Amniotic stem cell (primary cell): ENCODE results near the gene PLCG2.
"Not testable (repeated sequence)": the region's sequence is repeated elsewhere in the genome, so short reads cannot be mapped to it uniquely, and the experiment has no call there.

Experiments used
- DNase-seq: peaks from one replicate; lab custom pipeline; 2025; lab: John Stamatoyannopoulos, UW

The PLCG2 gene

DNA sequence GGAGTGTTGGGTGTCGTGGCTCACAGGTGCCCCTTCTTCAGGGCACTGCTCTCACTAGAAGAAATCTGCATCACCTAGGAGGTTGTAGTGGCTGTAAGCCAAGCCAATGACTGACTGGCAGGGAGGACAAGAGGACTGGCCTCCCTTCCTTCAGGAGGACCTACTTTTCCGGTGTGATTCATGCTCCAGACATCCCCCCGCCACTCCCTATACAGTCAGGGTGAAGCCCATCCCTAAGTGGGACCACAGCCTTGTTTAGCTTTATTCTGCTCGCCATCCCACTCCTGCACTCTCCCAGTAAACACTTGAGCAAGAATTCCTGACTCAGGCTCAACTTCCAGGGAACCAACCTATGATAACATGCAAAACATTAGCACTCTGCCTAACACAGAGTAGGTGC lies 67.0 kb downstream of the PLCG2 start:
- DNase-seq = no peak

DNA sequence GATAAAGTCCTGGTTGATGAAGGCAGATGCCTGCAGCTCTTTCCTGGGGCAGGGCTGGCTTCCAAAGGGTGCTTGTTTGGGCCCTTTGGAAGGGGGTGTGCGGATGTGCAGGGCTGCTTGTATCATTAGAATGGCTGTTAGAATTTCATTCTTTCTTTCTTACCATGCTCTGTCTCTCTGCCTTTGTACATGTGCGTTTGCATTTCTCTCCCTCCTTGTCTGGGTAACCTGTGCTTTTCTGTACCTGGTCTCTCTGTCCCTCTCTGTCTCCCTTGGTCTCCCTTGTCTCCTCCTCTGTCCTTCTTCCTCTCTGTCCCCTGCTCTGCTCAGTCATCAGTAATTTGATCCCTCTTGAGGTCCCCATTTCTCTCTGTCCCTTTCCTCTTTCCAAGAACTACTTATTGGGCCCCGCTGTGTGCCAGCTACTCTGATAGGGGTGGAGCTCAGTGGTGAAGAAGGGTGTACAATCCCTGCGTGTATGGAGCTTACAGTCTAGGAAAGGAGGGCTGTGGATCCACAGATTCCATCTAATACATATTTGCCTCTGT lies 69.3 kb downstream of the PLCG2 start:
- DNase-seq = no peak

DNA sequence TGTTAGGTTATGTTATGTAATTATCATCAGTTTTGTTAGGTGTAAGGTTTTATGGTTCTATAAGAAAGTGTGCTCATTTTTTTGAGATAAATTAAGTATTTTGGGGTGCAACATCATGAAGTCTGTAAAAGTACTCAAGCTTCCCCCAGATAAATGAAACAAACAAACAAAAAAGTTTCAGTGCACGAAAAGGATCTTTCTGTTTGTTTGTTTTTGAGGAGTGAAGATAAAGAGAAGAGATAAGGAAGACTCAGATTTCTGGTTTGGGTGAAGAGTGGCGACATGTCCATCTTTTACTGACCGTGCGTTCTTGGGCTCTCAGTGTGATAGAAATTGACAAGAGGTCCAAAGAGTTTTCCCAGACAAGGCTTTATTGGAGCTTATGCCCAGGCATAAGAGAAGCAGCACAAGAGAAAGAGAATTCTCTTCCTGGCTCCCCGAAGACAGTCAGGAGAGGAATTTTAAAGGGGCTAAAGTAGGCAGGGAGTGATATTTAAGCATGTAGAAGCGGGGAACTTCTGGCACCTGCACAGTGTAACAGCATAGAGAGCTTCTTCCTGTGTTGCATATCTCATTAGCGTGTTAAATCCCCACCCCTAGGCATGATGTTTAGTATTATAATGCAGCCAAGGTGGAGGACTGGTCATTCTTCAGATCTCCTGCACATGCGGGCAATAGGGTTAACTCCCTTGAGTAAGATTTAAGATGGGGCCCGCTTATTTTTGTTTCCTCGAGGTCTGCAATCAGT lies 71.3 kb downstream of the PLCG2 start:
- DNase-seq = no peak

DNA sequence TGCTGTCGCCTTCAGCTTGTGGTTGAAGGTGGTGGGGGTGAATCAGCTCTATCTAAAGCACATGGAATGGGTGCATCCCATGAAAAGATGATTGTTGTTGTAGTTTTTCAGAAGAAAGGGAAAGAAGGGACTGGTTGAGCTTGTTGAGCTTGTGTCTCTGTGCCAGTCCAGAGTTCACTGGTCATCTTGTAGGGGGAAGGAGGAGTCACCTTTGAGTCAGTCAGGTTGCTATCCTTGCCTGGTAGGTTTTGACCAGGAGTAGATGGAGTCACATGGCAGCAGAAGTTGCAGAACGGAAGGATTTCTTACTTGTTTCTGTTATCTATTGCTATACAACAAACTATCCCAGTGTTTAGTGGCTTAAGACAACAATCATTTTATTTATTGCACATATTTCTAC lies 73.3 kb downstream of the PLCG2 start:
- DNase-seq = no peak

DNA sequence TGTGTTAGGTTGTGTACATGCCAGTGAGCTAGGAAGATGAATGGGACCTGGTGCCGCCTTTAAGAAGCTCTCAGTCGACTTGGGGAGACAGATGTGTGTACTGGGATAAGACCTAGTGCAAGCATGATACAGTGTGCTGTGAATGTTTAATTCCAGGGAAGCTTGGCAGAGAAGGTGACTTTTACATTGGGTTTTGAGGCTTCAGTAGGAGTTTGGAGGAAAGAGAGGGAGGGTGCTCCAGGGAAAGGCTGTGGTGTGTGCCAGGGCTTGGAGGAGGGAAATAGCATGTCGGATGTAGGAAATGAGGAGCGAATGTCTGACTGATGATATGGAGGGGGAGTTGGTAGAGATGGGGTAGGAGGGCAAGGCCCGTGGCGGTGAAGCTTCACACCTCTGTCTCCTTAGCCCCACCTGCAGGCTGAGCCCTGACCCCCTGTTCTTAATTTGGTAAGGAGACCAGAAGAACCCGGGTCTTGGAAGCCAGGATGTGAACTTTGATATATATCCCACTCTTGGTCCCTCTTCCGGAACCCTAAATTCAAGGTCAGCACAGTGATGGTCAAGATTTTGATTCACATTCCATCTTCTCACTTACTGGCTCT lies 76.6 kb downstream of the PLCG2 start:
- no peak for DNase-seq

DNA sequence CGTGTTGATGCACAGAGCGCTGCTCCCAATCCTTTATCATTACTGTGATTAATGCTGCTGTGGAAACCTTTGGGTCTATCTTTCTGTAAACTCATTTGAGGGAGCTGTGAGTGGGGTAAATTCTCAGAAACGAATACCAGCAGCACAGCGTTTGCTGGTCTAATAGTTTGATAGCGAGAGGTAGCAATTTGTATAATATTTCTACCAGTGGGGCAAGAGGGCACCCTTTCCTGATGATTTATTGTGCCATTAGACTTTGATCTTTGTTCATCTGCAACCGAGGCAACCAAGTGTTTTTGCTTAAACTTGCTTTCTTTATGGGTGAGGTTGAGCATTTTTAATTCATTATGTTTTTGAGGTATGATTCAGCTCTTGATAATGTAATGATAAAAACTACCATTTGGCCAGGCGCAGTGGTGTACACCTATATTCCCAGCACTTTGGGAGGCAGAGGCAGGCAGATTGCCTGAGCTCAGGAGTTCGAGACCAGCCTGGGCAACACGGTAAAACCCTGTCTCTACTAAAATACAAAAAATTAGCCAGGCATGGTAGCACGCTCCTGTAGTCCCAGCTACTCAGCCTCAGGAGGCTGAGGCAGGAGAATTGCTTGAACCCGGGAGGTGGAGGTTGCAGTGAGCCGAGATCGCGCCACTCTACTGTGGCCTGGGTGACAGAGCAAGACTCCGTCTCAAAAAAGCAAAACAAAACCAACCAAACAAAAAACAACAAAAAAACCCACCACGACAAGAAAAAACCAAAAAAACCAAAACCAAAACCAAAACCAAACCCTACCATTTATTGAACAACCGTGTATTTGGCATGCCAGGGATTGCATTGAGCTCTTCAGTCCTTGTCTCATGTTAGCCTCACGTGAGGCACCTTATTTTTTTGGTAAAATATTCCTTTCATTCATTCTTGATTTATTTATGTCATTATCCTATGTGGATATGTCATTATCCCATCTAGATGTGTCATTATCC lies 81.5 kb downstream of the PLCG2 start:
- no peak for DNase-seq

DNA sequence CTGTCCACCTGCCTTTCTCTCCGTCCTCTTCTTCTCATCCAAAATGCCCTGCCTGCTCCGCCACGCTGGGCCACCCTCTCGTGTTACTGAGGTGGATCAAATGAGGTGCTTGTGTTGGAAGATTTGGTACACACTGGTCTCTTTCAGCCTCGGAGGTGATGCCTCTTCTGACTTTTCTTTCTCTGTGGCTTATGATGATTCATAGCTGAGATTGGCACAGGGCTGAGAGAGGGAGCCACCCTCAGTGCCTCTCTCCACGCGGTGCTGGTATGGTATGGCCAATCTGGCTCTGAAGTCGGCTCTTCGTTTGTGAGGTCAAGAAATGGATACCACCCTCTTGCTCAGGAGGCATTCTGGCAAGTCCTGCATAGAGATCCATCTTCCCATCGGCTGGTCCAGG lies 82.4 kb downstream of the PLCG2 start:
- DNase-seq = no peak

DNA sequence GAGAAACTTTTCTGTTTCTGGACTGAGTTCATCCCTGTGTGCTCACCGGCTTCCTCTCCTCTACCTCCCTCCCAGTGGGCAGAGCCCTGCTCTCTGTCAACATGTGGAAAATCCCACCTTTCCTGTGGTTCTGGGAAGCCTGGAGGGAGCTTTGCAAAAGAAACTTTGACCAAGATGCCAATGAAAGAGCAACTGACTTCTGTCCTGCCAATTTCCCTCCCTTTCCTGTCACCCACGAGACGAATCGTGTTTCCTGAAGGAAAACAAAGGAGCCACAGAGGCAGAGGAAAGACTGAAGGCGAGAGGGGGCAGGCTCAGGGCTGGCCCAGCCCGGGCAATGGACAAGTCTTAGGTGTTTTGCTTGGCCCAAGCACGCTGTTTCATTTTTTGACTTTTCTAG lies 82.8 kb downstream of the PLCG2 start:
- DNase-seq = no peak

DNA sequence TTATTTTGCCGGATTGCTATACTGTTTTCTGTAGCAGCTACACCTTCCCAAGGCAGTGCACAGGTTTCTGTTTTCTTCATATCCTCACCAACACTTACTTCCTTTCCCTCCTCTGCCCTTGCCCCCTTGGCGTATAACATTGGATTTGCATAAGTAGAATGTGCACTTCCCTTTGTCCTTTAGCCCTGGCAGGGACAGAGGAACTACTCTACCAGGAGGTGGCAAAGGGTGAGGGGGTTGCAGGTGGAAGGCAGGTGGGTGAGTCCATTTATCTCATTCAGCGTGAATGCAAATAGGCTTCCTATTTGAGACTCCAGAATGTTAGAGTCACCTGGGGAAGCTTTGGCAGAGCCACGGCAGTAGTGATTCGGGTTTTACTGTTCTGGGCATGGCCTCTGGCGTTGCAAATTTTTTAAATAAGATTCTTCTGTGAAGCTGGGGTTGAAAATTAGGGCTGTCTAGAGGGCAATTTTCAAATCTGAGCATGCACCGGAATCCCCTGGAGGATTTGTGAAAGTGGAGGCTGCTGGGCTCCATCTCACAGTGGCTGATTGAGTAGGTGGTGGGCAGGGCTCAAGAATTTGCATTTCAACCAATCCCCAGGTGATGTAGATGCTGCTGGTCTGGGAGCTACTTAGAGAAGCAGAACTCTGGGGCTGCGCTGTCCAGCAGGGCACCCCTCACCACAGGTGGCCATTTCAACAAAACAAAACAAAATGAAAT lies 84.7 kb downstream of the PLCG2 start:
- no peak for DNase-seq

DNA sequence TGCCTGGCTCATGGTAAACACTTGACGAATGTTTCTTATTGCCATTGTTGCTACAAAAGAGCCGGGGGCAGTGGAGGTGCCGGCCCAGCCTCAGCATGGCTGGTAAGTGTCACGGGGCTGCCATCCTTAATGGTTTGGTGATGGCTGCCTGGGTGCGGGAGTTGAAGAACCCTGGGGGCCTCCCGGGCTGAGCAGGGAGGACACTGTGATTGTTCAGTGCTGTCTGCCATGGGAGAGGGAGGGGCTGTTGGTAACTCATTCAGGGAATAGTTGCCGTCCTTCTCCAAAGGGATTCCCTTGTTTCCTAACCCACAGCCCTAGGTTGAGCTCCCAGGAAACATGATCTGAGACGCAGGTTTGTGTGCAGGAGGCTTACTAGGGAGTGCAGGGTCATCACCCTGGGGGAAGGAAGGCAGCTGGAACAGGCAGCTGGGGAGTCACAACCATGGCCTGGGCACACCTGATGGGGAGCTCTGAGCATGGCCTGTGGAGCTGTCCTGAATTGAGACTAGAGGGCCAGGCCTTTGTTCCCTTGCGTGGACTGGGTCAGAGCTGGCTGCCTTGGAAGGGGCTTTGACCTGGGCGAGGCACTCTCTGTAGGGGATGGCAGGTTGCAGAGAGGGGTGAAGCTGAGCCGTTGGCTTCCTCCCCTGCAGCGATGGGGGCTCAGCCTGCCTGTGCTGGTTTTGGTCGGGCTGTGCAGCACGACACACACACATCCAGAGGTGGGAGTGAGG lies 85.7 kb downstream of the PLCG2 start:
- no peak for DNase-seq

DNA sequence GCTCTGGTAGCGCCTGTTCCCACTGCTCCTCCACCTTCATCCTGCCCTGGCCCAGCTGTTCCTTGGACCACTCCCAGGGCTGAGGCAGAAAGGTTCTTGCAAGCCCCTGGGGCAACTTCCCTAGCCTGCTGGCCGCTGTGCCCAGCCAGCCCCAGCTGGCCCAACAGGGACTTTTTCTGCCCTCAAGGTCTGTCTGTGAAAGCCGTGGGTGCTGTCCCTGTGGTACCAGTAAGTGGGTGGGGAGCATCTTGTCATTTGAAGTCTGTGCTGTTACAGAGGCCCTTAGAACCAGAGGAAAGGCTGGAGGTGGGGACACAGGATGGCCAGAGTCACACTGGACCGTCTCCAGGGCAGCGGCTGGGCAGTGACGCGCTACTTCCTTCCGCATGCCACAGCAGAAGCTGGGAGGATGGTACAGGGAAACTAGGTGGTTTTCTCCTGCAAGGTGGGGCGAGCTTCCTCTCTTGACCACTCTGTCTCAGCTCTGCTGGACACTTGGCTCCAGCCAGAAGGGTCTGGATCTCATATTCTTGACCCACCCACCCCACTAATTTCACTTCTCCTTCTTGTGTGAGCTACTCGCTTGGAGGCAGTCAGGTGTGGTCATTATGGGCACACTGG lies 87.8 kb downstream of the PLCG2 start:
- no peak for DNase-seq

DNA sequence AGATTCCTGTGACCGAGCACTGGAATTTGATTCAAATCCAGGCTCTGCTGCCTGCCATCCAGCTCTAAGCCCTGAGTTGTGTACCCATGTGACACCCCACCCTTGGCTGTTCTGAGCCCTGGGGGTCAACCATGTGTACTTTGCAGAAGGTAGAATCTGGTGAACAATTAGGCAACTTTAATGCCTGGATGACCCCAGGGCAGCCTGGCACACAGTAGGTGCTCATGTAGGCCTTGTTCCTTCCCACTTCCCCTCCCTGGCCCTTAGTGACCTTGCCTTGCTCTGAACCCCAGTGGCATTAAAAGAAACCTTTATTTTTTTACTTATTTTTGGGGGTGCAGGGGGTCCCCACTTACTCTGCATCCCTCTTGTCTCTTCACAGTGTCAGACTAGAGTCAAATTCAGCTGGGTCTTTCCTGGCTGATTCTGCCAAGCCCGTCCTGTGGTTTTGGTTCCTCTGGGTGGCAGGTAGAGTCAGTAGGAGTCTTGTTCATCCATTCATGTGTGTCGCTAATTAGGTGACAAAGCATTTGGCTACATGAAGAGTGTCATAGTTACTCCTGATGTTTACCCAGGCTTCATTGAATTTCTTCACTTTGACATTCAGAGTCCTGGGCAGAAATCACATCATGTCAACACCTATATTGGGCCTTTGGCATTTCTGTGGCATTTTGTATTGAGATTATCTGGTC lies 89.1 kb downstream of the PLCG2 start:
- DNase-seq = no peak

DNA sequence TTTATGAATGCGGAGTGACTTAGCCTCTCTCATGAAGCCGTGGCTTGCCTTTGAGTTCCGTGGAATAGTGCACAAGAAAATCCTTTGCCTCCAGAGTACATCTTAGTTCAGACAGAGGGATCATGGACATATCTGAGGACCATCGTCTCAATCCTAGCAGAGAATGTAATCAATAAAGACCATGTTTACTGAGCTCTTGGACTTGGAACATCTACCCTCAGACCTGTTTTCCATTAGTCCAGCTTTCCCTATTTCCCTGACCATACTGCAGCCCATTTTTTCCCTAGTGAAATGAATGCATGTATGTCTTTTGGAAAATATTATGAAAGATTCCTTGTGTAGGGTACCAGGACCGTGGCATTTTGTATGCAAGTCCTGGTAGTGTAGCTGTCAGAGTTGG lies 90.2 kb downstream of the PLCG2 start:
- no peak for DNase-seq

DNA sequence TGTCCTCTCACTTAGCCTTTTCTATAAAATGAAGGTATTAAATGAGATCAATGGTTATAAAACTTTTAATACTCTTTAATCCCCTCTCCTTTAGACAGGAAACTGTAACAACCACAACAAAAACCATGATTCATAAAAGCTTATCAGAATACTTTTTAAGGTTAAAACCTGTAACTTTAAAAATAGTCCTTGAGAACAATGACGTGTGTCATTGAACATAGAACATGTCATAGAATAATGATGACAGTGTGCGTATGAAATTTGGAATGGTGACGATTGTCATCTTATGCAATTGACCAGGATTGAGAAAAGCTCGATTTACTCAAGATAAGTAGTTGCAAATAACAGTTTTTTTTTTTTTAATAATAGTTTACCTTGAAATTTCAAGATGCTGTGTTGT lies 94.1 kb downstream of the PLCG2 start:
- DNase-seq = no peak

DNA sequence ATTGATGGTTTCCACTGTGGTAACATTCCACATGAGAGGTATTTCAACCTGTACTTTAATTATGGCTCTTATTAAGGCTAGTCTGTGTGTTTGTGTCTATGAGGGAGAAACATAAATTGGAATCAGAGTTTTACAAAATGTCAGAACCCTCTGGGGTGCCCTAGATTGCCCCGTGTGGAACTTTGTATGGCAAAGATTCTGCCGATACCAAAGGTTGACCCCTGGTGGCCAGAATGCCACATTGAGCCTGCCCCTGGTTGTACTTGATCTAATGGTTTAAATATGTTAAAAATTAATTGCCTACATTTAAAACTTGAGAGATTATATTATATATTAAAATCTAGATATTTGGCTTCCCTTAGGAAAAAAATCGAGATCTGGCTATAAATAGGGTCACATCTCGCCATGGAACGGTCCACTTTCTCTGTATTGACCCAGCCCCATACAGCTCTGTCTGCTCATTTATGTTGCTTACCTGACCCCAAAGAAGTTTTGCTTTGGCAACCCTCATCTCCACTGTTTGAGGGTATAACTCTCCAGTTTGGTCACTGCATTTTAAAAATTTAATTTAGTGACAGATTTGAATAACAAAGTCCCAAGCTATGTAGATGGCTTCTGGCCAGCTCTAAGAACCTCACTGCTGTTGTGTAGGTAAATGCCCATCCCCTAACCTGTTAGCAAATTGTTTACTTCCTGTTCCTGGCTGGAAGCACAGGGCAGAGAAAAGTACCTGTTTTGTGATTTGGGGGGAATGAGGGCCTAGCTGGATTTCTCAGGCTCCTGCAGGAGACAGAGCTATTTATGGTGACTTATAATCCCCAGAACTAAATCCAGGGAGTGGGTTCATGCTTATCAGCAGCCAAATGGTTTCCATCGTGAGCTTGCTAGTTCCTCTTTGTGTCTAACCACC lies 95.0 kb downstream of the PLCG2 start:
- DNase-seq = peak; percentile 26

DNA sequence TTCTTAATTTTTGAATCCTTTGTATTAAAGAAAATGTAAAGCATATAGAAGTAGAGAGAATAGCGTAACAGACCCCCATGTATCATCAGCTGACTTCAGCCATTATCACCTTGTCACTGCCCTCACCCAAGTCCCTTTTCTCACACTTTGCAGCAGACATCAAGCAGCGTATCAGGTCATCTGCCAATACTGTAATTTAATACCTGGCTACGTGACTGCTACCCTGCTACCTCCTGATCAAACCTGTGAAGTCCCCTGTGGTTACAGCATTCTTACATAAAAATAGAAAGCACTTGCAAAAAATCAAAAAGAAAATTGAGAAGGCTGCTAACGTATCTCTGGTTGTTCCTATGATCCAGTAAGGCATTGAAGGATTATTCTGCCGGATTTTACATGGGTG lies 96.4 kb downstream of the PLCG2 start:
- no peak for DNase-seq

DNA sequence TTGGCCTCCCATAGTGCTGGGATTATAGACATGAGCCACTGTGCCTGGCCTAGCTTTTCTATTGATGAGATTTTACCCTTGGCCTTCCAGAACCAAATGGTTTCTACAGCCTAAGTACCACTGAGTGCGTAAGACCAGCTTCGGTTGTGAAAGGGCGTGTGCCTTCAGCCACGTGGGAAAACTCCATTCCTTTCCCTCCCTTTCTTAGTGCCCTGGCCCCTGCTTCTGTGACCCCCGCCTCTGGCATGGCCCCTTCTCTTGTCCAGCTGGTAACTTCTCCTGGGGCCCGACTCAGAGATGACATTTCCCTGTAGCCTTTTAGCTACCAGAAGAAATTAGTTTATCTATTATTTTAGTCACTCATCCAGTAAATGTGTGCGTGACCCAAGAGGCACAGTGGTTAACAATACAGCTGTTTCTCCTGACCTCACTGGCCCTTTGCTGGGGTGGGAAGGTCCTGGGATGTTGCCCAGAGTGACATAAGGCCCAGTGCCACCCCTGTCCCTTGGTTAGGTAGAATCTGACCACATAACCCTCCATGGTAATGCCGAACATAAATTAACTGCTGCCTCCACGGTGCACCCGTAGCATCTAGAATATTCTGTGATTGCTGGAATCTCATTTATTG lies 97.3 kb downstream of the PLCG2 start:
- DNase-seq = no peak

DNA sequence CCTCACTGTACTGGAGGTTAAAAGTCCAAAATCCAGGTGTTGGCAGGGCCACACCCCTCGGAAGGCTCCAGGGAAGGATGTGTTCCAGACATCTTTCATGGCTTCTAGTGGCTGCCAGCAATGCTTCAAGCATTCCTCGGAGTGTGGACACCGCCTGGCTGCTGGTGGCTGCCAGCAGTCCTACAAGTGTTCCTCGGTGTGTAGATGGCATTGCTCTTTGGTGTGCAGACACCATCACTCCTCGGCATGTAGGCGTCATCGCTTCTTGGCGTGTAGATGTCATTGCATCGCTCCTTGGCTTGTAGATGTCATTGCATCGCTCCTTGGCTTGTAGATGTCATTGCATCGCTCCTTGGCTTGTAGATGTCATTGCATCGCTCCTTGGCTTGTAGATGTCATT lies 98.4 kb downstream of the PLCG2 start:
- not testable (repeated sequence) for DNase-seq

DNA sequence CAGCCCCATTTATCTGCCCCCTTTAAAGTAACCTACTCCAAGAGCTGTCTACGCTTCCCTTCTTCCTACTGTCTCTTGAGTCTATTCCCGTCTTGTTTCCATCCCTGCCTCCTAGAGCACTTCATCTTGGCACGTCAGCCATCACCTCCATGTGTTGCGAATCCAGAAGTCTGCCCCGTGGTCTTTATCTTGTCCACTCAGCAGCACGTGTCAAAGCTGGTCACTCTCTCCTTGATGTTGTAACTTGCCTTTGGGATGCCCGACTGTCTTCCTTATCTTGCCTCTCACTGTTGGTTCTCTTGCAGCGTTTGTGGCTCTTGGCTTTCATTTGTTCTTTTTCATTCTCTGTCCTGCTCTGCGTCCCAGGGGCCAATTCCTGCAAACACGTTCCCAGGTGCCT lies 99.4 kb downstream of the PLCG2 start:
- no peak for DNase-seq
